ENCODE data around the gene KCNN2. TPM values are rescaled to one million over a fixed set of nuclear protein-coding genes. Genes with fewer than 3 reads are reported as not detected.
A peak's percentile ranks its signal among the peaks of the same experiment; 100 is the strongest.

KCNN2 gene
- total RNA-seq, 1 experiment from 2014 or later, result 15.8 TPM

DNA sequence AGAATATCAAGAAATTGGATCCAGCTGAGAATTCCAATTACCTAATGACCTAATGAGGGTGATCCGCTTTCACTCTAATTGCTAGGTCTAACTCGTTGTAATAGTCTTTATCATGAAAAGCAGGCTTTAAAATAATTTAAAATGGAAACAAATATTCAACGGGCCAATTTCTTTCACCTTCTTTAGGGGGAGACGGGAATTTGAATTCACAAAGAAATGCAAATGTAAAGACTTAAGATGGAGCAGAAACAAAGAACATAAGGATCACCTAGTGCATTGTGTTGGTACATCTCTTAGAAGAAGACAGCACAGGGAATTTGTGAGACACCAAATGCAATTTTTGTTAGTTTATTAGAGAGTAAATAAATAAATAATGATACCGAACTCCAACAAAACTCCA is 1.5 kb upstream of the KCNN2 start:
- in situ Hi-C loops (cut with HindIII; ENCODE audit: low pct_unique_long_range_greater_than_20kb, low sequenced_read_pairs), result no loop called here
- no peak for DNase-seq (ENCODE audit: low read depth, low spot score)

DNA sequence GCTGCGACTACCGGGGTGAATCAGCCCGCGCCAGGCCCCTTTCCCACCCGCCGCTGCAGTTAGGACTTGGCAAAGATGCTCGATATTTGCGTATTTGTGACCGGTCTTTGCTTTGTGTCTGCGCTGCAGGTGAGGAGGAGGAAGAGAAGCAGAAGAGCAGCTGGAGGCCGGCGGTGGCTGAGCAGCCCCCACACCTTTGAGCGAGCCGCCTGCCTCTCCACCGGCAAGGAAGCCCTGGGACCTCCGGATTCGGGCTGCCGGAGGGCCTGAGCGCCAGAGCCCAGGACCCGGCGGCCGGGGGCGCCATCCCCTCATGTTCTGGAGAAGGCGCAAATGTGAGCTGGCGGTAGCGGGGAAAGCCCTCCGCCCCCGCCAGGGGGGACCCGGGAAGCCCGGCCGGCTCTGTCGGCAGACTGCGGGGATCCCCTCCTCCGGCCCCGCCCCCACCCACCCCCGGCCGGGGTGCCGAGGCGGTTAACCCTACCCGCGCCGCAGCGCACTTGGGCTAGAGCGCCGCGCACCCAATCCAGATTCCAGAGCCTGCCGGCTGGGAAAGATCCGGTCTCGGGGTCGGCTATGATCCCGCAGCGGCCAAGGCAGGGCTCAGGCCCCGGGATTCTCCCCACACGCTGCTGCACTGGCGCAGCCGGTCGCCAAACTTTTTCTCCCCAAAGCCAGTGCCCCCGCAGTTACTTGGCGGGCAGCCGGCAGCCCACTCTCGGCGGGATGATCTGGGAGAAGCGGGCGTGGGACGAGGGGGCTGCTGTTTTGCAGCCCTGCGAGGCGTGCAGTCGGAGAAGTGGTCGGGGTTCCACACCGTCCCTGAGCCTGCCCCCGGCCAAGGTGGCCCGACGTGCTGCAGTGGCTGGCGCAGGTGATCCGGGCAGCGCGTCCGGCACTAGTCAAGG is 800 bp upstream of the KCNN2 start:
- in situ Hi-C loops (cut with HindIII; ENCODE audit: low pct_unique_long_range_greater_than_20kb, low sequenced_read_pairs), result no loop called here
- peak; percentile 76 for DNase-seq (ENCODE audit: low read depth, low spot score)

DNA sequence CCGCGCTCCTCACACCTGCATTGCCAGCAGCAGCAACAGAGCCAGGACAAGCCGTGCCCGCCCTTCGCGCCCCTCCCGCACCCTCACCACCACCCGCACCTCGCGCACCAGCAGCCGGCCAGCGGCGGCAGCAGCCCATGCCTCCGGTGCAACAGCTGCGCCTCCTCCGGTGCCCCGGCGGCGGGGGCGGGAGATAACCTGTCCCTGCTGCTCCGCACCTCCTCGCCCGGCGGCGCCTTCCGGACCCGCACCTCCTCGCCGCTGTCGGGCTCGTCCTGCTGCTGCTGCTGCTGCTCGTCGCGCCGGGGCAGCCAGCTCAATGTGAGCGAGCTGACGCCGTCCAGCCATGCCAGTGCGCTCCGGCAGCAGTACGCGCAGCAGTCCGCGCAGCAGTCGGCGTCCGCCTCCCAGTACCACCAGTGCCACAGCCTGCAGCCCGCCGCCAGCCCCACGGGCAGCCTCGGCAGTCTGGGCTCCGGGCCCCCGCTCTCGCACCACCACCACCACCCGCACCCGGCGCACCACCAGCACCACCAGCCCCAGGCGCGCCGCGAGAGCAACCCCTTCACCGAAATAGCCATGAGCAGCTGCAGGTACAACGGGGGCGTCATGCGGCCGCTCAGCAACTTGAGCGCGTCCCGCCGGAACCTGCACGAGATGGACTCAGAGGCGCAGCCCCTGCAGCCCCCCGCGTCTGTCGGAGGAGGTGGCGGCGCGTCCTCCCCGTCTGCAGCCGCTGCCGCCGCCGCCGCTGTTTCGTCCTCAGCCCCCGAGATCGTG is 517 bp downstream of the KCNN2 start:
- in situ Hi-C loops (cut with HindIII; ENCODE audit: low pct_unique_long_range_greater_than_20kb, low sequenced_read_pairs), result no loop called here
- DNase-seq (ENCODE audit: low read depth, low spot score), result no peak

DNA sequence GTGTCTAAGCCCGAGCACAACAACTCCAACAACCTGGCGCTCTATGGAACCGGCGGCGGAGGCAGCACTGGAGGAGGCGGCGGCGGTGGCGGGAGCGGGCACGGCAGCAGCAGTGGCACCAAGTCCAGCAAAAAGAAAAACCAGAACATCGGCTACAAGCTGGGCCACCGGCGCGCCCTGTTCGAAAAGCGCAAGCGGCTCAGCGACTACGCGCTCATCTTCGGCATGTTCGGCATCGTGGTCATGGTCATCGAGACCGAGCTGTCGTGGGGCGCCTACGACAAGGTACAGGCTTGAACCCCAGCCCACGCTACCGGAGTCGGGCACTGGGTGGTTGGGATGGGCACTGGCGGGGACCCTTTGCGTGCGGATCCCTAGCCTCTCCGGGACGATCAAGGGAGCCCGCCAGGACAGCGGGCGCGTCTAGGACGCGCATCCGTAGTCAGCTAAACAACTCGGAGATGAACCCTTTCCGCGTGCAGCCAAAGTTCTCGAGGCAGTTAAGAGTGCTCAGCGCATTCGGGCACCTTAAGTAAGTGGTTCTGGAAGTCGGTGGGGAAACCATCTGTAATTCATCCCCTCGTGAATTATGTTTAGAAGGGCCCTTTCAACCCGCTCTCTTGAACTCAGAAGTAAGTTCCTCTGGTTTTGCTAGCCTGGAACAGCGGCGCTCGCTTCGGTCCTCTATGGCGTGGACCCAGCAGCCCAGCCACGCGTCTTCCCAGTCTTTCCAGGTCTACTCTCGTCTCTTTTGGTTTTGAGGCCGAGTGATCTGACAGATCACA is 1.3 kb downstream of the KCNN2 start:
- DNase-seq (ENCODE audit: low read depth, low spot score), result peak; percentile 41
- in situ Hi-C loops (cut with HindIII; ENCODE audit: low pct_unique_long_range_greater_than_20kb, low sequenced_read_pairs), result no loop called here

DNA sequence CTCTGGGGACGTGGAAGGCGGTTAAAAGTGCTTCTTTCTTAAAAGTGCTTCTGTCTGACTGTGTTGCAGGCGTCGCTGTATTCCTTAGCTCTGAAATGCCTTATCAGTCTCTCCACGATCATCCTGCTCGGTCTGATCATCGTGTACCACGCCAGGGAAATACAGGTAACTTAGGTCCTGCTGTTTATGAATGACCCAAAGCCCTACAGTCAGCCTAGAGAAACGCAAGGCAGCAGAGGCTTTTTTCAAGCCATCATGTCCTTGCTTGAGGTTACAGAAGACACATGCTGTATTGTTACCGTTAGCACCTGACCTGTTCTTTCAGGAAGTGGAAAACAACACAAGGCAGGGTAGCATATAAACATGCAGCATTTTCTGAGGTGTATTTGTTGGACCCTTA is 2.0 kb downstream of the KCNN2 start:
- DNase-seq (ENCODE audit: low read depth, low spot score), result peak; percentile 85
- in situ Hi-C loops (cut with HindIII; ENCODE audit: low pct_unique_long_range_greater_than_20kb, low sequenced_read_pairs), result no loop called here

DNA sequence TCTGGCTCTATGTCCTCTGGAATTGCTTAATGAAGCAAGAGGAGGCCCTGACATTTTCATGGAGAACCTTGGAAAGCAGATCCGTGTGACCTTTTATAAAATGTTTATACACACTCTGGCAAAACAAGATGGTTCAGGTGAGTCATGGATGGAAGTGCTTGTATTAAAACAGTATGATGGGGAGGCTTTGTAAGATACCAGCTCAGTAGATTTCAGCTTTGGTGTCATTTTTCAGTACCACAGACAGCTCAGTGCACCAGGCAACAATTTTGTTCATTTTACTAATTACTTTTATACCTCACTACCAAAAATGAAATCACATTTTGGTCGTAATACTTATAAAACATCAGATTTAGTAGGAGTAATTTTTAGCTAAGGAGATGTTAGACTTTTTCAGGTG is 5.2 kb downstream of the KCNN2 start:
- no peak for DNase-seq (ENCODE audit: low read depth, low spot score)

DNA sequence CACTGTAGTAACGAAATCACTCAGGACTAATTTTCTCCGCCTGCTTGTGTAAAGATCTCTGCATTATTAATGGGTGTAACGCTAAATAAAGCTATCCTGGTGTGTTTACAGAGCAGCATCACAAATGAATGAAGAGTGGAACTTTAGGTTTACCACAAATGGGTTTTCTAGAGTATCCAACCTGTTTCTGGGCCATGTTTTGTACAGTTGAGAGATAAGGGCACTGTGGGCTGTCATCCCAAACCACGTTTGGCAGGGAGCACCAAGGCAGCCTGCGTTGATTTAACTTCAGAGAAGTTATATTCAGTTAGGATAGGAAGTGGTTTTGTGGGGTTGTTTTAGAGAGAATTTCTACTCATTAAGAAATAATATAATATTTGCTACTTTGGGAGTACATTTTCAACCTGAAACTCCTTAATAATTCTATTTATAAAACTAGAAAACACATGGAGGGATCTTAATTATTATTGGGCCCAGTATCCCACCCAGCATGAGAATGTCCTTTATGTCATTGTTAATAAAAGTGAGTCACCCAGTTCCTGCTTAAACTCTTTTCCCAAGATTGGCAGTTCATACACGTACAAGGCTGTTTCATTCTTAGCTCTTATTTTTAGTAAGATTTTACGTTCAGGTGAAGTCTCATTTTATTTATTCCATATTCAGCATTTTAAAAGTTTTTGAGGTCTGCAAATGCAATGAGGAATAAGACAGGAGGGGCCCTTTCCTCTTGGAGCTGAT is 8.0 kb downstream of the KCNN2 start:
- no peak for DNase-seq (ENCODE audit: low read depth, low spot score)
- in situ Hi-C loops (cut with HindIII; ENCODE audit: low pct_unique_long_range_greater_than_20kb, low sequenced_read_pairs), result no loop called here

More for the DNA sequence above, 5.2 kb downstream of the KCNN2 start:
- in situ Hi-C loops (cut with HindIII; ENCODE audit: low pct_unique_long_range_greater_than_20kb, low sequenced_read_pairs), result no loop called here

DNA sequence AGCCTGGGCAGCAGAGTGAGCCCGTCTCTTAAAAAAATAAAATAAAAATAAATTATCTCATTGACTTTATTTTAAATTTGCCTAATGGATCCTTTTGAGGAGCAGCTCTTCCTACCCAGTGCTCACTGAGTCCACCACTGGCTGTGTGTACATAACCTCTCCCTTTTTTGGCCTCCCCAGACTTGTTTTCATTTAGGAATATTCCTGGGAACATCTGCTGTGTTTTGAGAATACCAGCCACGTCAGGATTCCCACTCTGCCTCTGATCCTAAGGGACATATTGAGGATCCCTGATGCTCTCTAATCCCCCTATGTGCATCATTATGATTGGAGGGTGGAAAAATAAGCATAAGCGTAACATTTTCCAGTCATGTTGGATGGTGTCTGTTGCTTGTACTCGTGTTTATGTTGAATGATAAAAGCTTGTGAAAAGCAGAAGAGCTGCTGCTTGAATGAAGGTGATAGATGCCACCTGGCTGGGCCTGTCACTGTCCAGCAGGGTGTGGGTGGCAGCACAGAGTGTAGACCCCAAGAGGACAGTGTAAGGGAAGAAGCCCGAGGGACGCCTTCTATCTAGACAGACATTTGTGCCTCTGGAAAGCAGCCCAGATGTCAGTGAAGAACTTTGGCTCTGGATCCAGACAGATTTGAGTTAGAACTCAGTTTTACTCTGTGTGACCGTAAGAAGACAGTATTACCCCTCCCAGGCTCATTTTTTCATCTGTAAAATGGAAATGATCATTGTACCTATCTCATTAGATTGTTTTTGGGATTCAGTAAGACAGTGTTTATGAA is 15.4 kb downstream of the KCNN2 start:
- in situ Hi-C loops (cut with HindIII; ENCODE audit: low pct_unique_long_range_greater_than_20kb, low sequenced_read_pairs), result no loop called here
- DNase-seq (ENCODE audit: low read depth, low spot score), result no peak

DNA sequence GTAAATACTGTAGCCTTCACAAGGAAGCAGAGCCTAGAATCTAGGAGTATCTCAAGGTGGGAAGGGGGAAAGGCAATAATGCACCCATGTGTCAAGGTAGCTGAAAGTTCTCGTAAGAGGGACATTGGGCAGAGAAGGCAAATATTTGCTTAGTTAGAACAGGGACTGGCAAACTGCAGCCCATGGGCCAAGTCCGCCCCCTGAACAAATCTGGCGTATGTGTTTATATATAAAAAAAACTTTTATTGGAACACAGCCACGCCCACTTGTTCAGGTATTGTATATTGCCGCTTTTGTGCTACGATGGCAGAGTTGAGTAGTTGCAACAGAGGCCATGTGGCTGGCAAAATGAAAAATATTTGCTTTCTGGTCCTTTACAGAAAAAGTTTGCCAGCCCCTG is 16.1 kb downstream of the KCNN2 start:
- no peak for DNase-seq (ENCODE audit: low read depth, low spot score)
- in situ Hi-C loops (cut with HindIII; ENCODE audit: low pct_unique_long_range_greater_than_20kb, low sequenced_read_pairs), result no loop called here

DNA sequence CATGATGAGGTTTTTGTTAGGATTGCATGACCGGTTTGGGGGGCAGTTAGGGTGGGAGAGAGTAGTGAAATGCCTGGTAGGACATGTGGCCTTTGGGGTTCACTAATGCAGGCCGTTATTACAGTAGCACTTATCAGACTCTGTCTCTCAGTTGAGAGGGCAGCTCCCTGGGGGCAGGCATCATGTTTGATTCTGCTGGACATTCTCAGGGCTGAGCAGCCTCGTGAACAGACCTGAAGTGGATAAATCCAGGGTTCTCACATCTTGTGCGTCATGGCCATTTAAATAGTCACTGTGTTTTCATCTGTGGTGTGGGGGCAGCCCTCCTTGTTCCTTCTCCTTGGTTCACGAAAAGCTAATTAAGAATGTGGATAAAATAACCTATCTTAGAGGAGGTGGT is 18.9 kb downstream of the KCNN2 start:
- peak; percentile 84 for DNase-seq (ENCODE audit: low read depth, low spot score)

DNA sequence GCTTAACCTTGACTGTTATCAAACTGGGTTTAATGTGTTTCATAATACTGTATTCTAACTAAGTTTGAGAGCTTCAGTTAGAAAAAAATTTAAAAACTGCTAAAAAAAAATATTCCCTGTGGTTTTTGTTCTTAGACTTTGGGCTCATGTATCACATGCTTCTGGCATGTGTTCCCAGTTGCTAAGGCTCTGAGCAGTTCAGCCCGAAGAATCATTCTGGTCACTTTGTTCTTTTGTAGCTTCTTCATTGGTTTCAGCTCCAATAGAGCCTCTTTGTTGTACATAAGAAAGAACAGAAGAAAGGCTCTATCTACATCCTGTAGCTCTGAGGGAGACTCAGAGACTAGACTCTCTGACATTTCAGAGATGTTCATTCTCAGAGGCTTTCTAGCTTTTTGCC is 25.6 kb downstream of the KCNN2 start:
- peak; percentile 98 for DNase-seq (ENCODE audit: low read depth, low spot score)
- in situ Hi-C loops (cut with HindIII; ENCODE audit: low pct_unique_long_range_greater_than_20kb, low sequenced_read_pairs), result no loop called here

More for the DNA sequence above, 18.9 kb downstream of the KCNN2 start:
- in situ Hi-C loops (cut with HindIII; ENCODE audit: low pct_unique_long_range_greater_than_20kb, low sequenced_read_pairs), result no loop called here

DNA sequence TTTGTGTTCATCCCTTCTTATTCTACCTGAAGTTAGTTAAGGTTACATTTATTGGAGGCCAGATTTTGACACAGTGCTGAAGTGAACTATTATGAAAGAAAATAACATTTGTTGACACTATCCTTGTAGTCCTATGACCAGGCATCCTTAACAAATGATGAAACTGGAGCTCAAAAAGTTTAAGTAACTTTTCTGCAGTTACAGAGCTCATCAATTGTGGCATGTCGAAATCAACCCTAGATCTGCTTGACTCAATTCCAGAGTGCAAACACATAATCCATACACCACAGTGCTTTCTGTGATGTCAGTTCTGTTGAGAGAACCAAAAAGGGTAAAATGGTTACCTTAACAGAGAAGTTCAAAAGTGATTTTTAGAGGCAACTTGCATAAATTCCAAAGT is 28.6 kb downstream of the KCNN2 start:
- no peak for DNase-seq (ENCODE audit: low read depth, low spot score)
- in situ Hi-C loops (cut with HindIII; ENCODE audit: low pct_unique_long_range_greater_than_20kb, low sequenced_read_pairs), result no loop called here

DNA sequence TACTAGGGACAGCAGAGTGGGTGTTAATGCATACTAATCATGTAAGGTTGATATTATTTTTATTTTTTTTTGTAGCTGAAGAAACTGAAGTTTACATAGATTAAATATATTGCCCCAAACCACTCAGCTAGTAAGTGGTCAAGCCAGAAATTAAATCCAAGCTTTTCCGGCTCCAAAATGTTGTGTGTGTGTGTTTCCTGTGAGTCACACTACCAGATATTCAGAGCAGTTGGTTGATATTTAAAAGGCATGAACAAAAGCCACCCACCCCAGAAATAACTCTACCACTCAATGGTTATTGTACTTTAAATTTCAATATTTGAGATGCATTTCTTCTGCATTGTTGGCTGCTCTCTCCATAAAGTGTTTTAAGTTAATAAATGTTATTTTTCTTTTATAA is 29.5 kb downstream of the KCNN2 start:
- in situ Hi-C loops (cut with HindIII; ENCODE audit: low pct_unique_long_range_greater_than_20kb, low sequenced_read_pairs), result no loop called here
- peak; percentile 42 for DNase-seq (ENCODE audit: low read depth, low spot score)

DNA sequence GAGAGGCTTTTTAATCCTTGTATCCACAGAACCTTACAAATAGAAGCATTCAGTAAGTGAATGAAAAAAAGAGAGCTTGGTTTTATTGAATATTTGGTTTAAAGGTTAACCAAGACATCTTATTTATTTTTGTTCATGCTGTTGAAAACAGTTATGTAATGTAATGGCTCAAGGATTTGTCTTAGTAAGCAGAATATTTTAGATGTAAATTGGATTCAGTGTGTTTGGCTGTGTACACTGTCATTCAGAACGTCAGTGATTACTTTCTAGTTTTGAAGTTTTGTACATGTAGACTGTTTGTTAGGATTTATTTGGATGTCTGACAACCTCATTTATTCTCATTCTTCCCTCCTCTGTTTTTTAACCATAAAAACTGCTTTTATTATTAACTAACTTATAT is 31.3 kb downstream of the KCNN2 start:
- DNase-seq (ENCODE audit: low read depth, low spot score), result no peak
- in situ Hi-C loops (cut with HindIII; ENCODE audit: low pct_unique_long_range_greater_than_20kb, low sequenced_read_pairs), result no loop called here

DNA sequence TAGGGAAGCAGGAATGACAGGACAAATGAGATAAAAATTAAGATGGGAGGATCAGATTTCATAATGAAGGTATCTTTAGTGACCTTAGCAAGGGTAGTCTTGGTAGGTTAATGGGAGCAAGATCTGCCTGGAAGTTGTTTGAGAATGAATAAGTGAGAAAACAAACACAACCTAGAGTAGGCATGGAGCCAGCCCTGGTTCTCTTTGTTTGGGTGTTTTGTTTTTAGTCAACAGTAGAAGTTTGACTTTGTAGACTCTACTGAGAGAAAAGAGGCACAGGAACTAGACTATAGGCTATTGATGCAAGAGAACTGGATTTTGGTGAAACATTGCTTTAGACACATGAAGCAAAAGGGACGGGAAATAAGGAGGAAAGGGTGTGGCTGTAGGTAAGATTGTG is 40.3 kb downstream of the KCNN2 start:
- in situ Hi-C loops (cut with HindIII; ENCODE audit: low pct_unique_long_range_greater_than_20kb, low sequenced_read_pairs), result no loop called here
- no peak for DNase-seq (ENCODE audit: low read depth, low spot score)

DNA sequence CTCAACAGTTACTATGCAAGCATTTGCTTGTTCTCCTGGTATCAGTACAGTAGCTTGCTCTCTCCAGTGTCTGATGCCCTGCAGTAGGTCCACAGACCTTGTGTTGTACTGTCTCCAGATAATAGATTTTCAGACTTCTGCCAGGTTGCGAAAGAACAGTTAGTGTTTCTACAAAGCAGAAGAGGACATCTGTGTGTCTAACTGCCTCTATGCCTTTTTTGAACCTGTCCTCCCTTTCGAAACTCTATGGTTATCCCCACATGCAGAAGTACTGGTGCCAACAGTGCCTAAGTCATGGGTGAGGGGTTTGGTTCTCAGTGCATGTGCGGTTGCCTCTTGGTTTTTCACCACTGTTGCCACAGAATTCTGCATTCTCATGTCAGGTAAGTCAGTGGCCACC is 45.9 kb downstream of the KCNN2 start:
- in situ Hi-C loops (cut with HindIII; ENCODE audit: low pct_unique_long_range_greater_than_20kb, low sequenced_read_pairs), result no loop called here
- DNase-seq (ENCODE audit: low read depth, low spot score), result no peak

DNA sequence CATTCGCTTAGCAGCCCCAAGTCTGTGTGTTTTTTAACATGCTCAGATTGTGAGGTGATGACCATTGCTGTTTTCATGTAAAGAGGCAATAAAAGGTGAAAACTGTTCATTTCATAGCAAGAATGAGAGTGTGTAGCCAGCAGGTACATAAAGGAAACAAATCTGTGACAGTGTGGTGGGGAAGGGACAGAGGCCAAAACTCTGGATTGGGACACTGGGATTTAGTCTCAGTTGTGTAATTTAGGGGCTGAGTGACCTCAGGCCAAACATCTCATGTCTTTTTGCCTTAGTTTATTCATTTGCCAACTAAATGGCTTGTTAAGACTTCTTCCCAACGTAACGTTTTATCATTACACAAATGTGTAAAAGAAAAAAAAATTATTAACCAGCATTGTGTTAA is 47.0 kb downstream of the KCNN2 start:
- in situ Hi-C loops (cut with HindIII; ENCODE audit: low pct_unique_long_range_greater_than_20kb, low sequenced_read_pairs), result no loop called here
- DNase-seq (ENCODE audit: low read depth, low spot score), result no peak
